HG03159 (cell line): ENCODE data around the gene WNT10A.

Source experiments
- ATAC-seq: cut with Tn5 transposase; IDR thresholded peaks from one replicate; pipeline ENCODE4 v1.9.1; 2021; ENCODE audit warnings: mild to moderate bottlenecking, moderate library complexity; ENCODE audit not compliant: unreplicated experiment

WNT10A gene

DNA sequence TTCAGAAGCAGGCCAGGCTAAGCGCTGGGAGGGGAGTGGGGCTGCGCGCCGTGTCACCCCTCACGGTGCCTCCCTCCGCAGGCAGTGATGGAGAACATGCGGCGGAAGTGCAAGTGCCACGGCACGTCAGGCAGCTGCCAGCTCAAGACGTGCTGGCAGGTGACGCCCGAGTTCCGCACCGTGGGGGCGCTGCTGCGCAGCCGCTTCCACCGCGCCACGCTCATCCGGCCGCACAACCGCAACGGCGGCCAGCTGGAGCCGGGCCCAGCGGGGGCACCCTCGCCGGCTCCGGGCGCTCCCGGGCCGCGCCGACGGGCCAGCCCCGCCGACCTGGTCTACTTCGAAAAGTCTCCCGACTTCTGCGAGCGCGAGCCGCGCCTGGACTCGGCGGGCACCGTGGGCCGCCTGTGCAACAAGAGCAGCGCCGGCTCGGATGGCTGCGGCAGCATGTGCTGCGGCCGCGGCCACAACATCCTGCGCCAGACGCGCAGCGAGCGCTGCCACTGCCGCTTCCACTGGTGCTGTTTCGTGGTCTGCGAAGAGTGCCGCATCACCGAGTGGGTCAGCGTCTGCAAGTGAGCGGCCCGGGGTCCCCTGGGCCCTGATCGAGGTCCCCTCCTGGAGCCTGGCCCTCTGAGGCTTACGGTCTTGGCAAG, 12.2 kb downstream of the WNT10A start:
- ATAC-seq: peak; percentile 46

GRCh38 chr2:218893349-218894150, 12.9 kb downstream of the WNT10A start:
- ATAC-seq: no peak

GRCh38 chr2:218894151-218894879, 13.7 kb downstream of the WNT10A start:
- no peak for ATAC-seq

DNA sequence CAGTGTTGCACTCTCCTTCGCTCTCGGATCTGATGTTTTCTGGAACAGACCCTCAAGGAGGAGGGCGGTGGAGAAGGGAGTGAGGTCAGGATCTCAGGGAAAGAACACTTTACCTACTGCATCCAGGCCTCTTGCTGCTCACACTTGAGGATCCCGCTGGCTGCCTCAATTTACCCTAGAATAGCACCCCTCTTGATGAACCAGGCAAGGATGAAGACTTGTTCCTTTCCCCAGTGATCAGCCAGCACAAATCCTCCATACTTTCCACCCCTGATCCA, 14.2 kb downstream of the WNT10A start:
- no peak for ATAC-seq

DNA sequence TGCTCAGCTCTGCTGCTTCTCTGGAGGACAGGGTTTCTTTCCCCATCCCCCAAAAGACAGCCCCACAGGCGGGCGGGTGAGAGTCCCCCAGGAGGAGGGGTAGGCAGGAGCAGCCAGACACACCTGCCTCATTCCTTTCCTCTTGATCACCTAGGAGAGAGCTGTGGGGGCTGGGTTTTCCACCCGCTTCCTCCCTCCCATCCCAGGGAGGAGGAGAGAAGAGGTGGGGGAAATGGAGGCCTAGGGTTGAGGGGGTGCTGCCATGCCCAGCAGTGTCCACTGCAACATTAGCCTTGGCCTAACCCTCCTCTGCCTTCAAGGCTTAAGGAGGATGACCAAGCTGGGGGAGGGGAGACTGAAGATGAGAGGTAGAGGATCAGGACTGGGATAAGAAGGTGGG, 14.7 kb downstream of the WNT10A start:
- ATAC-seq: no peak

- ATAC-seq: peak; percentile 13
Observed at GRCh38 chr2:218895759-218896500, 15.3 kb downstream of the WNT10A start.

DNA sequence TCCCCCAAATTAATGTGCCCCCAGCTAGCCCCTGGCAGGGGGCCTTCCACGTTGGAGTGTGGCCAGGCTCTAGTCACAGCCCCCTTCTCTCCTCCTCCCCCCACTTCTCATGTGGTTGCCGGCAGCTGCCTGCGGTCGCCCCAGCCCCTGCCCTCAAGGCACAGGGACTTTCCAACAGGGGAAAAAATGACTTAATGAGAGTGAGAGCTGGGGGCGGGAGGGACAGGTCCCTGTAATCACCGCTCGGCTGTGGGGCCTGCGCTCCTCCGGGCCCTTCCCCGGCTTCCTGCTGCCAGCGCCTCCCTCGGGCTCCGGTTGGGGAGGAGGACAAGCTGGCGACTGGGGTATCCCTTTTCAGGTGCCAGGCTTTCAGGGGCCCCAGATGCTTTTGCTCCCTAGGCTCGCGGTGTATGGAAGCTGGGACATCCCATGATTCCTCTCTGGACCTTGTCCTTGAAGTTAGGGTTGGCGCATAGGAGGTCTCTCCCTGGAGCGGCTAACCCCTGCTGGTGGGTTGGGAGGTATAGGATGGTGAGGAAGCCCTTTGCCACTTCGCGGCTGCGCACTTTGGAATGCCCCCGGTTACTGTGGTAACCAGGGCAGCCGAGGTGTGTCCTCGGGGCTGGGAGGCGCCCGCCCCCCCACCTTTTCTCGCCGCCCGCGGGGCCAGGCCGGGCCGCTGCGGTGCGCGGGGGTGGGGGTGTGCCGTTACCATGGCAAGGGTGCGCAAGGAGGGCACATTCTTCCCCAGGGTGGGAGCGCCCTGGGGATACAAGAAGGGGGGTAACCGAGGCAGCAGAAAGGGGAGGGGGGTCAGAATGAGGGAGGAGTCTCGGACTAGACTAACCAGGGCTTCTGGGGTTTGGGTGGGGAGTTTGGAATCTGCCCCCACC, 16.1 kb downstream of the WNT10A start:
- ATAC-seq: peak; percentile 59

DNA sequence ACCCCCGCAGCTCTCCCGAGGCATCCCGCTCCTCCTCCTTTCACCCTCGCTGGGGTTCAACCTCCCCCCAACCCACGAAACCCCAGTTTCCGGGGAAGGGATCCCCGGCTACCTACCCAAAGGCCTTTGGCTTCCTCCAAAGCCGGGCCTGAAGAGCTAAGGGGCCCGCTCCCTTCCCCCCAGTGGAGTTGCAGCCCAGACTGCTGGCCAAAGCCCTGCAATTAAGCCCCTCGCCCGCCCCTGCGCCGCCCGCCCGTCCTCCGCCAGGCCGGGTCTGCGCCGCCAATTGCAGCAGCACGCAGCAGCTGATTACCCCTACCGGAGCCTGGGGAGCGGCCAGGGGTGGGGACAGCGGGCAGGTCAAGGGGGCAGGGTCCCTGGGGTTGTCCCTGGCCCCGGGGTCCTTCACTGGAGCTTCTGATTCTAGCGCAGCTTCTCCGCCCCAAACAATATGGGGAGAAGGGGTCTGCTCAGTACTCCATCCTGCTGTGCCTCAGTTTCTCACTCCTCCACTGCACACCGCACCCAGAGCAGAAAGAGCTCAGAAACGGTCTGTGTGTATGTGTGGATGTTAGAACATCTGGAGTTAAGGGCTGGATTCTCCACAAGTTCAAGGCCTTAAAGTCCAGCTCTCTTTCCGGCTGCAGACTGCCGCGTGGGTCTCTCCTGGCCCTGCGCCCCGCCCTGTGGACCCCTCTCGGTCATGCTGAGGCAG, 16.9 kb downstream of the WNT10A start:
- no peak for ATAC-seq

- ATAC-seq: peak; percentile 31
Observed at GRCh38 chr2:218898109-218898878, 17.6 kb downstream of the WNT10A start.

- ATAC-seq: no peak
Observed at GRCh38 chr2:218899147-218899546, 18.5 kb downstream of the WNT10A start.

- ATAC-seq: no peak
Observed at GRCh38 chr2:218902427-218902826, 21.8 kb downstream of the WNT10A start.

GRCh38 chr2:218904176-218904575, 23.5 kb downstream of the WNT10A start:
- no peak for ATAC-seq

DNA sequence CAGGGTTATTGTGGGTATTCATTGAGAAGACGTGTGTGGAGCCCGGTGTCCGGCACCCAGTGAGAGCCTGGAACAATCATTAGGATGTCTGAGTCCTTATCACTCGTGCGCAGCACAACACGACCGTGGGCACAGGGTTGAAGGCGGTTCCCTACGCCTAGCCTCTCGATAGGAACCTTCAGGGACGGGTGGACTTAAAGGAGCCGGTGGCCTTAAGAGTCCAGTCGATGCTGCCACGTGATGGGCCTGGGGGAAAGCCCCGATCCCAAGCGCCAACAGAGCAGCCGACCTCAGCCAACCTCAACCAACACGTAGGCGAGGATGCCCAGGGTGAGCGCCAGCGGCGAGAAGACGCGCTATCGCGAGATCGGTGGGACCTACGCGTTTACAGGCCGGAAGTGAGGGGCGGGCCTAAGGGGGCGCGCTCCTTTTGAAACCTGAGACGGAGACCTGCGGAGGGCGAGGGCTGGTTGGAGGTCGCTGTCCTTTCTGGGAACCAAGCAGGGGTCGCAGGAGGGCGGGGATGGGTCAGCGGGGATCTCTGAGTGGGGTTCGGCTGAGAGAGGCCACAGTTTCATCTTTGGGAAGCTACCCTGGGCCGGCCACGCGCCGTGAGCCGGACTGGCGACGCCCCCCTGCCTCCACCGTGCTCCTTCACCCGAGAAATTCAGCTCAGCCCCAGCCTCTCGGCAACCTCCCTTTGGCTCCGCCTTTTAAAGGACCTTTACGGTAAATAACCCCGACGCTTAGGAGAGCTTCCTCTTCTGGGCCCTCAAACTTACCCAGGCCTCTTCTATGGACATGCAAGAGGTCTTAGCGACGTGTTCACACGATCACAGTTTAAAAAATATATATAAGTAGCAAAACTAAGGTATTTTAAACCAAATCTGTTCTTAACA, 28.3 kb downstream of the WNT10A start:
- ATAC-seq: peak; percentile 95

GRCh38 chr2:218910741-218911140, 30.1 kb downstream of the WNT10A start:
- no peak for ATAC-seq

GRCh38 chr2:218920504-218920903, 39.9 kb downstream of the WNT10A start:
- ATAC-seq: no peak

DNA sequence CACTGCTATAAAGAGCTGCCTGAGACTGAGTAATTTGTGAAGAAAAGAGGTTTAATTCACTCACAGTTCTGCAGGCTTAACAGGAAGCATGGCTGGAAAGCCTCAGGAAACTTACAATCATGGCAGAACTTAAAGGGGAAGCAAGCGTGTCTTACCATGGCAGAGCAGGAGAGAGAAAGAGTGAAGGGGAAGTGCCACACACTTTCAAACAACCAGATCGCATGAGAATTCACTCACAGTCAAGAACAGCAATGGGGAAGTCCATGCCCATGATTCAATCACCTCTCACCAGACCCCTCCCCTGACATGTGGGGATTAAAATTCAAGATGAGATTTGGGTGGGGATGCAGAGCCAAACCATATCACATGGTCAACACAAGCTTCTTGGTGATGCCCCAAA, 44.1 kb downstream of the WNT10A start:
- no peak for ATAC-seq

- ATAC-seq: no peak
Observed at GRCh38 chr2:218925434-218925833, 44.8 kb downstream of the WNT10A start.

- ATAC-seq: no peak
Observed at GRCh38 chr2:218927422-218927821, 46.8 kb downstream of the WNT10A start.
